ENCODE results near the gene NUCB2.
"Not testable (repeated sequence)": the region's sequence is repeated elsewhere in the genome, so short reads cannot be mapped to it uniquely, and the experiment has no call there.

NUCB2 gene

DNA sequence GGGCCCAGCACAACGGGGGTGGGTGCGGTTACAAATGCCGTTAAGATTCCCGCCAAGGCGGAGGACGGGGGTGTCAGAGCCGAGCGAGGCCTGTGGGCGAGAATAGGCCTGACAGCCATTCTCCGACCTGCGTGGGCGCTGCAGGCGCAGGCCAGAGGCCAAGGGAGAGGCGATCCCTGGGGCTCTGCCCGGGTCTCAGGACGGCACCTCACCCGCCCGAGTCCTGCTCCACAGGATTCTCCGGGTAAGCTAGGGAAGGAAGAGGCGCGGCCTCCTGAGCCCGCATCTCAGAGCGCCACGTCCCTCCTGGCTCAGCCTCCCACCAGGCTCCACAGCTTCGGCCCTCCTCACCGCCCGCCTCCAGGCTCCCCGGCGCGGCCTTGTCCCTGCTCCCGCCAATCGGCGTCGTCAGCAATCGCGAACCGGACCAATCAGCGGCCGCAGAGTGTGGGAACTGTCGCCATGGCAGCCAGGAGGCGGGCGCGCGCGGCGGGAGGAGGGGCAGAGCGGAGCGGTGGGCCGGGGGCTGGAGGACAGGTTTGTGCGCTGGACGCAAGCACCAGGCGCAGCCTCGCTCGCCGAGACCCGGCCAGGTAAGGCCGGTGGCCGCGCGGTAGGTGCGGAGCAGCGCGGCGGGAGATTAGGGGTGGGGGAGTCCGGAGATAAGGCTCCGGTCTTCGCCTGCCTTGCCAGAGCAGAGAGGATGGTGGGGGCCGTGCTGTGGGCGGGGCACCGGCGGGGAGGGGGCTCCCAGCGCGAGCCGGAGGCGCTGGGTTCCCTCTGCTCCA, at the start of gene NUCB2:
Gene NUCB2 (plus strand): TSS at position 504 of the 788 bp plus-strand sequence. CDS start 18,585 bp downstream, outside the sequence.
- DNase-seq (ENCODE audit: low read depth in 4 of 4, low spot score in 1 of 4) = peak; percentile 89 to 94 (median 92)

DNA sequence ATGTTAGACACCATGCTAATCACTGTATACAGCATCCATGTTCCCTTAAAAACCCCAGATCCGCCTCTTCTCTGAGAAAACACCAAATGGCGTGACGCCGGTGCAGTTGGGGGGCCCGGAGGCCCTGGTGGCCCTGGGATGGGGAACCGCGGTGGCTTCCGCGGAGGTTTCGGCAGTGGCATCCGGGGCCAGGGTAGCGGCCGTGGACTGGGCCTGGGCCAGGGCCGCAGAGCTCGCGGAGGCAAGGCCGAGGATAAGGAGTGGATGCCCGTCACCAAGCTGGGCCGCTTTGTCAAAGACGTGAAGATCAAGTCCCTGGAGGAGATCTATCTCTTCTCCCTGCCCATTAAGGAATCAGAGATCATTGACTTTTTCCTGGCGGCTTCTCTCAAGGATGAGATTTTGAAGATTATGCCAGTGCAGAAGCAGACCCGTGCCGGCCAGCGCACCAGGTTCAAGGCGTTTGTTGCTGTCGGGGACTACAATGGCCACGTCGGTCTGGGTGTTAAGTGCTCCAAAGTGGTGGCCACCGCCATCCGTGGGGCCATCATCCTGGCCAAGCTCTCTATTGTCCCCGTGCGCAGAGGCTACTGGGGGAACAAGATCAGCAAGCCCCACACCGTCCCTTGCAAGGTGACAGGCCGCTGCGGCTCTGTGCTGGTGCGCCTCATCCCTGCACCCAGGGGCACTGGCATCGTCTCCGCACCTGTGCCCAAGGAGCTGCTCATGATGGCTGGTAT, 48.2 kb upstream of the NUCB2 start:
- not testable (repeated sequence) for DNase-seq (ENCODE audit: low read depth in 4 of 4, low spot score in 1 of 4)

DNA sequence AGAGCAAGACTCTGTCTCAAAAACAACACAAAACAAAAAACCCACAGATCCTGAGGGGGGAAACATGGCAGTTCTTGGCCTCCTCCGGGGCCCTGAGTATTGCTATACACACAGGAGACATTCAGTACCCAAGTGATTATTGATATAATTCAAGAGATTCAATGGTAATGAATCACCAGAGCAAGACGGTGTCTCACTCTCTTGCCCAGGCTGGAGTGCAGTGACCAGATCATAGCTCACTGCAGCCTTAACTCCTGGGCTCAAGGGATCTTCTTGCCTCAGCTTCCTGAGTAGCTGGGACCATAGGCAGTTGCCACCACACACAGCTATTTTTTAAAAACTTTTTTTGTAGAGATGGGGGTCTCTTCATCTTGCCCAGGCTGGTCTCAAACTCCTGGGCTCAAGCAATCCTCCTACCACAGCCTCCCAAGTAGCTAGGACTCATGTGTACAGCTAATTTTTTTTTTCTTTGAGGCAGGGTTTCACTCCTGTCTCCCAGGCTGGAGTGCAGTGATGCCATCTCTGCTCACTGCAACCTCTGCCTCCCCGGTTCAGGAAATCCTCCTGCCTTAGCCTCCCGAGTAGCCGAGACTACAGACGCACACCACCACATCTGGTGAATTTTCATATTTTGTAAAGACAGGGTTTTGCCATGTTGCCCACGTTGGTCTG, 46.9 kb upstream of the NUCB2 start:
- DNase-seq (ENCODE audit: low read depth in 4 of 4, low spot score in 1 of 4) = no peak

DNA sequence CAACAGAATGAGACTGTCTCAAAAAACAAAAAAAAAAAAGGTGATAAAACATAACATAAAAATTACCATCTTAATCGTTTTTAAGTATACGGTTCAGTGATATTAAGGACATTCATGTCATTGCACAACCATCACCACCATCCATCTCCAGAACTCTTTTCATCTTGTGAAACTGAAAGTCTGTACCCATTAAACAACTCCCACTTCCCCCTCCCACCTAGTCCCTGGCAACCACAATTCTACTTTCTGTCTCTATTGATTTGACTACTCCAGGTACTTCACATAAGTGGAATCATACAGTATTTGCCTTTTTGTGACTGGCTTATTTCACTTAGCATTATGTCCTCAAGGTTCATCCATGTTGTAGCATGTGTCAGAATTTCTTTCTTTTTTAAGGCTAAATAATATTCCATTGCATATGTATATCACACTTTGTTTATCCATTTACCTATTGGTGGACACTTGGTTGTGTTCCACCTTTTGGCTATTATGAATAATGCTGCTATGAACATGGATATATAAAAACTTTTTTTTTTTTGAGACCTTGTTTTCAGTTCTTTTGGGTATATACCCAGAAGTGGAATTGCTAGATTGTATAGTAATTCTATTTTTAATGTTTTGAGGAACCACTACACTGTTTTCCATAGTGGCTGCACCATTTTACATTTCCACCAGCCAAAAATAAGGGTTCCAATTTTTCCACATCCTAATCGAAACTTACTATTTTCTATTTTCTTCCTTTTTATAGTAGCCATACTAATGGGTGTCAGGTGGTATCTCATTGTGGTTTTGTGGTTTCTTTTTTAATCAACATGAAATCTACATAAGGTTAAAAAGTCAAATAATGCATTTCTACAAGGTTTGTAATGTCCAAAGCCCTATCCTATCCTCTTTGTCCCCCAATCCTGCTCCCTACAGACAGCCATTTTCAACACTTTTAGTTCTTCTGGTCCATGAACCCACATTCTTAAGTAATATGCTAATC, 45.4 kb upstream of the NUCB2 start:
- DNase-seq (ENCODE audit: low read depth in 4 of 4, low spot score in 1 of 4) = peak in 1 of 4 experiments; percentile 22

DNA sequence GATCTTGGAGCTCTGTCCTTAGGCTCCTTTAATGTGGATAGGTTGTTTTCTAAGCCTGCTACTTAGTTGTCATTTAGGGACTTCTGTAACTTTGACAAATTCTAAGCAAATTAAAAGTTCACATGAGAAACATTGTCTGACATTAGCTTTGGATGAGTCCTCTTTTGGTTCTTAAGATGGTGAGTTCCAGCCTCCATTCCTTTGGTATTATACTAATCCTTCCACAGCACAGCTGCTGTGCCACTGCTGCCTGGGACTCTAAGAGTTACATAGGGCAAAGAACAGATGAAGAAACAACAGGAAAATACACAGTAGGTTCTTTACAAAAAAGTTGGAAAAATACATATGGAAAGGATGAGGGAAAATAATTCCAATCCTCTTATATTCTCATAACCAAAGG, 43.4 kb upstream of the NUCB2 start:
- DNase-seq (ENCODE audit: low read depth in 4 of 4, low spot score in 1 of 4) = no peak

DNA sequence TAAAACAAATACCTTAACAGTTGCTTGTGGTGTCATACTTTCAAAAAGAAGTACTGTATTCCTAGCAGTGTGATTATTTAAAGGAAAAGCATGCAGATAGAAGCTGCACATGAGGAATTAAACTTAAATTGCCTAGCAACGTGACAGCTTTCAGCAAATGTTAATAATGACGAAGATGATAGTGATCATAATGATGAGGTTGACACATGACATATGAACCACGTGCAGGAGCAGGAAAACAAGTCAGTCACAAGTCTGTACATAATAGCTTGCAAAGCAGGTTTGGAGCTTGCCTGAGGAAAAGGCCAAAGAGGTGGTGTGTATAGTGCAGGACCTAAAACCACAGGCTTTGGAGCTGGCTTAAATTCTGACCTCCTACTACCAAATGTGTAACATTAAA, 38.2 kb upstream of the NUCB2 start:
- no peak for DNase-seq (ENCODE audit: low read depth in 4 of 4, low spot score in 1 of 4)

DNA sequence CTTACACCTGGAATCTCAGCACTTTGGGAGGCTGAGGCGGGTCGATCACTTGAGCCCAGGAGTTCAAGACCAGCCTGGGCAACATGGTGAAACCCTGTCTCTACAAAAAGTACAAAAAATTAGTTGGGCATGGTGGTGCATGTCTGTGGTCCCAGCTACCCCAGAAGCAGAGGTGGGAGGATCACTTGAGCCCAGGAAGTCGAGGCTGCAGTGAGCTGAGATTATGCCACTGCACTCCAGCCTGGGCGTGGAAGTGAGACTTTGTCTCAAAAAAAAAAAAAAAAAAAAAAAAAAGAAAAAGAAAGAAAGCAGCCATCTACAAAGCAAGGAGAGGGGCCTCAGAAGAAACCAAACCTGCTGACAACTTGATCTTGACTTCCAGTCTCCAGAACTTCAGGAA, 36.6 kb upstream of the NUCB2 start:
- DNase-seq (ENCODE audit: low read depth in 4 of 4, low spot score in 1 of 4) = not testable (repeated sequence)

DNA sequence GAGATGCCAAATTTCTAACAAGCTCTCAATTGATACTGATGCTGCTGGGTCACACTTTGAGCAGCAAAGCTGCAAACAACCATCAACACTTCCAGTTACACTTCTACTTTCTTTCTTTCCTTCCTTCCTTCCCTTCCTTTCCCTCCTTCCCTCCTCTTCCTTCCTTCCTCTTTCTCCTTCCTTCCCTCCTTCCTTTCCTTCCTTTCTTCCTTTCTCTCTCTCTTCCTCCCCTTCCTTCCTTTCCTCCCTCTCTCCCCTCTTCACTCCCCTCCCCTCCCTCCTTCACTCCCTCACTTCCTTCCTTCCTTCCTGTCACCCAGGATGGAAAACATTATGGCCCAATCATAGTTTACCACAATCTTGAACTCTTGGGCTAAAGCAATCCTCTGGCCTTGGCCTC, 35.8 kb upstream of the NUCB2 start:
- no peak for DNase-seq (ENCODE audit: low read depth in 4 of 4, low spot score in 1 of 4)

DNA sequence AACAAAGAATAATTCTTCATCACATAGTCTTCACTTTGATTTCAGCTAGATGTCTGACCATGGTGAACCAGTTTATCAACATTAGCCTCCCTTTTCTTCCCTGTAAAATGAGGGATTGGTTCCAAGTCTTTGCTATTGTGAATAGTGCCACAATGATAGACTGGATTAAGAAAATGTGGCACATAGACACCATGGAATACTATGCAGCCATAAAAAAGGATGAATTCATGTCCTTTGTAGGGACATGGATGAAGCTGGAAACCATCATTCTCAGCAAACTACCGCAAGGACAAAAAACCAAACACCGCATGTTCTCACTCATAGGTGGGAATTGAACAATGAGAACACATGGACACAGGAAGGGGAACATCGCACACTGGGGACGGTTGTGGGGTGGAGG, 33.6 kb upstream of the NUCB2 start:
- not testable (repeated sequence) for DNase-seq (ENCODE audit: low read depth in 4 of 4, low spot score in 1 of 4)

DNA sequence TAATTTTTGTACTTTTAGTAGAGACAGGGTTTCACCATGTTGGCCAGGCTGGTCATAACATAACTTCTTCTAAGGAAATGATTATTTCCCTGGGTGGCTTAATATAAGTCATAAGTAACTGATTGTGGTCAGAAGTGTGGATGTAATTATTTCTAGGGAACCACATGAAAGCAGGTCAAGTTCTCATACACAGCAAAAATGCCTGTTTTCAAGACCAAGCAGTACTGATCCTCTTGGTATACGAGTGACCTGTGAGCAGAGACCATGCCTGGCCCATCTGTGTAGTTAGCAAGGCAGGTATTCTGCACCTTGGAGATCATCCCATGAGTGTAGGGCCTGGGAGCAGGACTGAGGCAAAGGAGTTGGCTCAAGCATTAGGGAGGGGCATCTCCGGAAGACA, 32.5 kb upstream of the NUCB2 start:
- DNase-seq (ENCODE audit: low read depth in 4 of 4, low spot score in 1 of 4) = no peak

DNA sequence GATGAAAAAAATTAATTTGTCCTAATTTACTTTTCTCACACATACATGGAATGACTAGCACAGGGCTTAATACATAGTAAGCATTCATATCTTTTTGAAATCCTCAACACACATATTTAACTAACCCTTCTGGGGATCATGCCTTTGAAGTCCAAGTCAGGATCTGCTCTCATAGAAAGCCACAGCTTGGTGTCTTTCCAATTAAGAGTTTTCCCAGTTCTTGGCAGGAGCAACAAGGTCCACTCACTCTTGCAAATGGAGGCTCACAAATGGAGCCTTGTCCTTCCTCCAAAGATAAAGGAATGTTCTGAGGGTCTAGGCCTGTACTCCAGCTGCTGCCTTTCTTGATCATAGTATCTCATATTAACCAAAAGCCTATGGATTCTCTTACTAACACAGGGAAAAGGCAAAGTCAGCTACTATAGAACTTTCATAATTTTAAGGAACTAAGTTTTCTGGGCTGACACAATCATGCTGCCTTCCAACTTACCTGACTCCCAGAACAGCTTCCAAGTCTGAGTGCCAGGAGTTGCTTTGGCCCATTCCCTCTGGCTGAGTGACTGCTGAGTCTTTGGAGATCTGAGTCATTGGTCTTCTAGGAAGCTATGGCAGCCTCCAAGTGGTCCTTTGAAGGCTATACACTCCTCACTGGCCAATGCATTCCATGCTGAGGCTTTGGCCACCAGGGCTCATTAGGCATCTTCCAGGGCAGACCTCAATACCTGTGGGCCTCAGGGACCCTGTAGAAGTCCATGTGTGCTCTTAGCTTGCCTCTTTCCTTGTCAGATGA, 25.8 kb upstream of the NUCB2 start:
- no peak for DNase-seq (ENCODE audit: low read depth in 4 of 4, low spot score in 1 of 4)

DNA sequence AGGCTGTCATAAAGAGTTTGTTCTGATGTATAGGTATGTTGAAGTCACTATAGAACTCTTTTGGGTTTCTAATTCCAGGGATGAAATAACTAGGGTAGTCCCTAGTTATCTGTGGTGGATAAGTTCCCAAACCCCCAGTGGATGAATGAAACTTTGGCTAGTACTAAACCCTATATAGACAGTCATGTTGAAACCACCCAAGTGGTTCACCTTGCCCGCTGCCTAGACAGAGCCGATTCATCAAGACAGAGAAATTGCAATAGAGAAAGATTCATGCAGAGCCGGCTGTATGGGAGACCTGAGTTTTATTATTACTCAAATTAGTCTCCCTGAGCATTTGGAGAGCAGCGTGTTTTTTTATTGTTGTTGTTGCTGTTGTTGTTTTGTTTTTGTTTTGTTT, 23.8 kb upstream of the NUCB2 start:
- DNase-seq (ENCODE audit: low read depth in 4 of 4, low spot score in 1 of 4) = no peak

DNA sequence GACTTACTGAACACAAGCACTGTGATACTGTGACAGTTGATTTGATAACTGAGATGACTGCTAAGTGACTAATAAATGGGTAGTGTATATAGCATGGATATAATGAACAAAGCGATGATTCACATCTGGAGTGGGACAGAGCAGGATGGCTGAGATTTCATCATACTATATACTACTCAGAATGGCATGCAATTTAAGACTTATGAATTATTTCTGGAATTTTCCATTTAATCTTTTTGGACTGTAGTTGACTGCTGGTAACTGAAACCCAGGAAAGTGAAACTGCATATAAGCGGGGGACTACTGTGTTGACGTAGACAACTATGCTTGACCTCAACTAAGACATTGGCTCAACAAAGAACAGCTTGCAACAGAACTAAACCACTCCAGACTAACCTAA, 20.0 kb upstream of the NUCB2 start:
- DNase-seq (ENCODE audit: low read depth in 4 of 4, low spot score in 1 of 4) = no peak

DNA sequence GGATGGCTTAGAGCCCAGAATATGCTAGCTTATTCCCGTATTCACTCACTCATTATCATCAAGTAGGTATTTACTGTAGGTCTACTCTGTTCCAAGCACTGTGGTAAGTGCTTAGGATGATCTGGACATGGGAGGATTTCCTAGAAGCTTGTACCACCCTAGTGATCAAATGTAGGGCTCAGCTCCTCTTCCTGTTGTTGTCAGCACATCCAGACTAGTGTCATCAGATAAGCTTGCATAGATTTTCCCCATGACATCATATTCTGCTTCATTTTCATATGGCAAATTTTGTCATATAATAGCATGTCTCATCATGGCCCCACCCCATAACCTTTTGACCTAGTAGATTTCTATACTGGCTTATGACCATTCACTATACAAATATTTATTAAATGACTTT, 19.3 kb upstream of the NUCB2 start:
- DNase-seq (ENCODE audit: low read depth in 4 of 4, low spot score in 1 of 4) = no peak

DNA sequence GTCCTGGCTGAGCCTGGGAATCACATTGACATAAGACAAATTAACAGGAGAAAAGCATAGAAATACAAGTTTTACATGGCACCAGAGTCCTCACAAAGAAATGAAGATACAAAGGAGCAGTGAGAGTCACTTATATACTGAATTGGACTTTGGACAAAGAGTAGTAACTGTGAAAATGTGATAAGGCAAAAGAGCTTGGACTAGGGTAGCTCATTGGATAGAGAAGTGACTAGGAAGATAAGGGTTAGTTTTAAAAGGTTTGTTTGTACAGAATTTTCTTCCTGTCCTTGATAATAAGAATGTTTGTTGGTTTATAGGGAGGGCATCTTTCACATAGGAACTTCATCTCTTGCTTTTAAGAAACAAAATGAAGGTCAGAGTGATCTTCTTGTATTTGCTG, 17.9 kb upstream of the NUCB2 start:
- DNase-seq (ENCODE audit: low read depth in 4 of 4, low spot score in 1 of 4) = no peak

DNA sequence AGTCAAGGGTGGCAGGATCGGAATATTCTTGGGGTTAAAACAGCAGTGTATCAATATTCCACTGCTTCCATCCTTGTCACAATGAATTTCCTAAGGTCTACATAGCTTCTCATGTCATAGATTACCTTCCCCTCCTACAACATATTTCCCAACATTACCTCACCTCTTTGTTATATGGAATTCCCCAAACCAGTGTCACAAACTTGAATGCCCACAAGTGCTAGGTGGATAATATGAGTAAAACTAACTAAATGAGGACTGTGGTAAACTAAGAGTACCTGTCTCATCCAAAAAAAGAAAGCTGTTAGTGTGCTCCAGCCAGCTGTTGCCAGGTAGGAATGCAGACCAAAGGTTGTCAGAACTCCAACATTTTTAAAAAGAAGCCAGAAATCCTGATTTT, 17.0 kb upstream of the NUCB2 start:
- DNase-seq (ENCODE audit: low read depth in 4 of 4, low spot score in 1 of 4) = no peak

DNA sequence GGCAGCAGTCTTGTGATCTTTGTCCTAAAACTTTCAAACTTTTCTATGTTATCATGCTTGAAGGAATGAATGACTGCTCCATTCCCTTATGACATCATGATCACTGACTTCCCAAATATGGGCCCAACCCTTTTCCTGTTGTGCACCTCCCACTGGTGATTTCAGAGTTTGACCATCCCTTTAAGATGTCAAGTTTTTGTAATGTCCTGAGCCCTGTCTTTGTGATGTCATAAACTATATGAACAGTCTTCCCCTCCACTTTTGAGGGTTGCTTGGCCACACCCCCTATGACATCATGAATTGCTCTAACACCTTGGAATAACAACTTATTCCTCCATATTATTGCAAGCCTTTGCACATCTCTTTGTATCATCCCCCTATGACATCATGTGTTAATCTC, 16.5 kb upstream of the NUCB2 start:
- DNase-seq (ENCODE audit: low read depth in 4 of 4, low spot score in 1 of 4) = no peak

DNA sequence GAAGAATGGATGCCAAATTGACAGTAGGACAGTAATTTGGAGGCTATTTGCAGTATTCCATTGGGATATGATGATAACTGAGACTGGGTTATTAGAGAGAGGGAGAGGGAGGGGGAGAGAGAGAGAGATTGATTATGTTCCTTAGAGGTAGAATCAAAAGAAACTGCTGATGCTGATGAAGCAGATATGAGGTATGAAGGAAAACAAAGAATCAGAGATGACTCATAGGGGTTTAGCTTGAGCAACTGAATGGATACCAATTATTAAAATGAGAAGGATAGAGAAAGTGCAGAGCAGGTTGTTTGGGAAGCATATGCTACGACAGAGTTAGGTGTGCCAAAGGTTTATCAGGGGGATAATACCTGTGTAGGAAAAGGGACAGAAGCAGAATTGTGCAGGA, 12.8 kb upstream of the NUCB2 start:
- no peak for DNase-seq (ENCODE audit: low read depth in 4 of 4, low spot score in 1 of 4)

DNA sequence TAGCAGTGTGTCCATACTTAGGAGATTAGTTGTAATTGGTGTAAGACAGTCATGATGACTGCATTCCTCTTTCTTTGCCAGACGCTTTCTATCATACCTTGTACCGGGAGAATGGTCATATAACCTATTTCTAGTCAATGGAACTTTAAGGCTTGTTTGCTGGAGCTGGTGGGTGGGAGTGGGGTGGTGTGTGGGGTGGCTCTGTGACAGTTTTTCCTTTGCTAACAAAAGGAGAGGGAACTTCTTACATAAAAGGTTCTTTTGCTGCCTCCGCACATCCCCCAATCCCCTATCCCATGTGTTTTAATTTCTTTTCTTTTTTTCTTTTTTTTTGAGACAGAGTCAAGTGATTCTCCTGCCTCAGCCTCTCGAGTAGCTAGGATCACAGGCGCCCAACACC, 9.8 kb upstream of the NUCB2 start:
- DNase-seq (ENCODE audit: low read depth in 4 of 4, low spot score in 1 of 4) = no peak

DNA sequence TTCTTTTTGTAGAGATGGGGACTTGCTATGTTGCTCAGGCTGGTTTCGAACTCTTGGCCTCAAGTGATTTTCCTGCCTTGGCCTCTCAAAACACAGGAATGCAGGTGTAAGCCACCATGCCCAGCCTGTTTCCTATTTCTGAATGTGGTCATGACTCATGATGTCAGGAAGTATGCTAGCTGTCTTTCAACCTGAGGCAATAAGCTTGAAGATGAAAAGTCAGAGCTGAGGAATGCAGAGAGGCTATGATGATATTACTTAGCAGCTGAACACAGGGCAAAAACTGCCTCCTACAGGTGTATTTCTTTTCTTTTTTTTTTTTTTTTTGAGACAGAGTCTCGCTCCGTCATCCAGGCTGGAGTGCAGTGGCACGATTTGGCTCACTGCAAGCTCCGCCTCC, 9.0 kb upstream of the NUCB2 start:
- no peak for DNase-seq (ENCODE audit: low read depth in 4 of 4, low spot score in 1 of 4)

All from stimulated activated CD4-positive, alpha-beta T cell treated with anti-CD3 and anti-CD28 coated beads, Interleukin-1b, Interleukin-23, amount 100 ng/mL, for 24 hours (primary cell).